ENCODE measurements around the gene PCNX4.
A peak's percentile ranks its signal among the peaks of the same experiment; 100 is the strongest.

Gene PCNX4

GRCh38 chr14:60175255-60175902 is 83.7 kb downstream of the PCNX4 start:
- no peak for DNase-seq

GRCh38 chr14:60178164-60178563 is 86.4 kb downstream of the PCNX4 start:
- DNase-seq: no peak

GRCh38 chr14:60178820-60179219 is 87.1 kb downstream of the PCNX4 start:
- DNase-seq: no peak

DNA sequence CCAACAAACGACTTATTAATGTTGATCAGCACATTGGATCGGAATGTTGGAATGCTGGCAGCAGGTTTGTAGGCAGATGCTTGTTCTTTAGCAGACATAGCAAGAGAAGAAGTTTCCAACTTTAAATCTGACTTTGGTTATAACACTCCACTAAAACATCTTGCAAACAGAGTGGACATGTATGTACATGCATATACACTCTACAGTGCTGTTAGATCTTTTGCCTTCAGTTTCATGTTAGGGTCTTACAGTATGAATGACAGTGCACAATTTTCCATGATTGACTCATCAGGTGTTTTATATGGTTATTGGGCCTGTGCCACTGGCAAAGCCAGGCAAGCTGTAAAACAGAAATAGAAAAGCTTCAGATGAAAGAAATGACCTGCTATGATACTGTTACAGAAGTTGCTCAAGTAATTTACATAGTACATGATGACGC is 87.7 kb downstream of the PCNX4 start:
- no peak for DNase-seq

GRCh38 chr14:60183138-60183537 is 91.4 kb downstream of the PCNX4 start:
- DNase-seq: no peak

DNA sequence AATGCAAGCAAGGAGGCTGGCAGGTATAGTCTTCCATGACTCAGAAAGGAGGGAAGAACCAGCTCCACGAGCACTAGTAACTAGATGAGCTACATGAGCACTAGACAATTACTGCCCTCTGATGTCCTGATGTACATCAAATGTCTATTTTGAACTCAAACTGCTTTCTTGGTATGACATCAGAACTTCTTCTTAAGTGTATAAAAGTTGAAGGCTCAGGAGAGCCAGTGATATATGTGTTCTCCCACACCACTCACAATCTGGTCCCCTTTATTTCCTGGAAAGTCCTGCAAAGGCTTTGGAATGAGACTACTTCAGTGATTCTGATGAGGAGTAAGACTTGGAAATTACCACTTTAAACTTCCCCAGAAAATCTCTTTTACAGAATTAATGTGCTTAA is 92.0 kb downstream of the PCNX4 start:
- DNase-seq: no peak

DNA sequence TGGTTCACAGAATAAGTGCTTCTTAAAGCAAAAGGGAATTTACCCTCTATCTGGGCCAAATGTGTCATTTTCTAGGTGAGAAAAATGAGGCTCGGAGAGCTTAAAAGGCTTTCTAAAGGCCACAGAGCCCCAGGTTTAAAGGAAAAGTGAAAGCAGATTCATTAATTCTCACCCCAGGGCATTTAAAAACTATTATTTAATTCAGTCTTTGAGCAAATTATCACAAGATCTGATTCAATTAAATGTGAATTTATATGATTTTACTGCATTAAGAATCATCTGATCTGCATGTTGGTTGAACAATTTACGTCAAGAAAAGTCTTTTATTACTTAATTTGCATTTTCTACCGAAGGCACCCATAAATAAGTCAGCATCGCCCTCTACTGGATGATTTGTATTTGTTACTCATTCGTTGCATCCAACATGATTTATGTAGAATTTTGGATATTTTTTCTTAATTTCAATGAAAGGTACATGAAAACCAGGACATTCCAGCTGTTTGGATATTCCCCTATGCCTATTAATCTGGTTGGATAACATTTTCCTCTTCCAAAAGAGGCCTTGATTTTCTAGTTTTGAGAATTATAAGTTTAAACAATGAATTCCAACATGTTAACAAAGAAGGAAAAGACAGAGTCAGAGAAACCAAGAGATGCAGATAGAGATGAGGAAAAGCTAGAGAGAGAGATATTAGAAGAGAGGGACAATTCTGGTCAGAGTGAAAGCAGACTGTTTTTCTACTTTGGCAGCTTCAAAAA is 92.6 kb downstream of the PCNX4 start:
- DNase-seq: peak; percentile 35

DNA sequence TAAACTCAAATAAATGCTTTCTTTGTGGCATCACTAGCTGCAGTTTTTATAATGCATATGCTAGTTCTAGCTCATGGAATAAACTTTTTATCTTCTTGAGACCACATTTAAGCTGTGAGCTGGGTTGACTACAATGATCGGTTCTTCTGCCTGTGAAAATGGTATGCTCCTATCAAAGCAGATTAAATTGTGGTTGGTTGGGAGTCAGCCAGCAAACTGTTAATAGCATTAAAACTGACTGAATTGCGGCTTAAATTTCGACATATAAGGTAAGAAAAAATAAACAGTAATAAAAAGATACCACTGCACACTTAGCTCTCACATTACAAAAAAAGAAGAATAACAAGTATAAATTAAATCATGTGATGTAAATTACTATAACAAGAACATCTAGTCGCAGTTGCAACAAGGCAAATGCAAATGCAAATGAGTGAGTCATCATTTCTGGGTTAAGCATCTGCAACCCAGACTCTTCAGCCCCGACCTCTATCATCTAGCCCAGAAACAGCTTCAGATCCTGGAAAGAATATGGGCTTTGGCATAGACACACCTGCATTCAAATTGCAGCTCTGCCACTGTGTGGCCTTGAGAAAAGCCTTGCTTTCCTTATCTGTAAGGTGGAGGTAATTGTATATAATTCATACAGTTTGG is 93.3 kb downstream of the PCNX4 start:
- DNase-seq: no peak

- no peak for DNase-seq
These were observed 96.4 kb downstream of the PCNX4 start for GRCh38 chr14:60188115-60188514.

DNA sequence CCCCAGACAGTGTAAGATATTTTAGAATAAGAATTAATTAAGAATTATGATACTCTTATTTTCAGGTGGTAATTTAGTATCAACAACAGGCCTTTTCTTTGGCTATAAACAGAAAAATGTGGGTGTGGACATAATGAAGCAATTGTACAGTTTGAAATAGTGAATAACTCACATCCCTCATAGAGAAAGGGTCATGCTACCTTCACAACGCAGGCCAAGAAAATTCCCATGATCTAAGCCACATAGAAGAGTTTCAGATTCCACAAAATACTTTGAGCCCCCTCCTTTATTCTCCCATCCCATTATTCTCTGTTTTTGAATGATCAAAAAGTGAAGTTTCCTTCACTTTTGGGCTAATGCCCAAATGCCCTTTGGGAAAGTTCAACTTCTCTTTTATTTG is 97.0 kb downstream of the PCNX4 start:
- DNase-seq: no peak

GRCh38 chr14:60189923-60190840 is 98.5 kb downstream of the PCNX4 start:
- peak; percentile 81 for DNase-seq

DNA sequence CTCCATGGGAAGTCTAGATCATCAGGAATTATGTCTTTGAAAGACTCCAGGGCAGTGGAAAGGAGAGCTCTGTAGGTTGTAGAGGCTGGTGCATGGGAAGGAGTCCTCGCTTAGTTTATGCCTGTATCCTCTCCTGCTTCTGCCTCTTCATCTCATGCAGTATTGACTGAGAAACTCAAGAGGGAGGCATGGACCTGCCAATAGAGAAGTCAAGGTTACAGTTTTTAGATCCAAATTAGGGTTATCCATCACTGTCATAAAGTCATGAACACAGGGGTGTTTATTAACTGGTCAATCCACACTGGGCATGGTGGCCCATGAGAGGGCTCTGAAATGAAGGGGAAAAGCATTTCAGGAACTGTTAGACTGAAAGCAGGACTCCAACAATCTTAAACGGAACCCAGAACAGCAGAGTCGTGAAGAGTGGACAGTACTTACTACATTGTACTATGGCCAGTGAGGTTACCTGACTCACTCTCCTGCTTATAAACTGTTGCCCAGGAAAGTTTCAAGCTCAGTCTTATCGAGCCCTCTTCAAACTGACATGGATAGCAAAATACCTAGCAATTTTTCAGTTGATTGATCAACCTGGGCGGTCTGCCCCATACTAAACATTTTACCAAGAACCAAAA is 103.6 kb downstream of the PCNX4 start:
- DNase-seq: no peak

DNA sequence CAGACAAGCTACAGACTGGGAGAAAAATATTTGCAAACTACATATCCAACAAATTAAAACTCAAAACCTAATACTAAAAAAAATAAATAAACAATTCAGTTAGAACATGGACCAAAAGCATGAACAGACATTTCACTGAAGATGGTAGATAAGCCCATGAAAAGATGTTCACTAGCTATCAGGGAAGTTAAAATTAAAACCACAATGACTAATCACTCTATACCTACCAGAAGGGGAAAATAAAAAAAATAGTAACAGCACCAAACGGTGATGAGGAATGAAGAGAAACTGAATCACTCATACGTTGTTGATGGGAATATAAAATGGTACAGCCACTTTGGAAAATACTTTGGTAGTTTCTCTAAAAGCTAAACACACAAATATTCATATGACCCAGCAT is 104.6 kb downstream of the PCNX4 start:
- no peak for DNase-seq

DNA sequence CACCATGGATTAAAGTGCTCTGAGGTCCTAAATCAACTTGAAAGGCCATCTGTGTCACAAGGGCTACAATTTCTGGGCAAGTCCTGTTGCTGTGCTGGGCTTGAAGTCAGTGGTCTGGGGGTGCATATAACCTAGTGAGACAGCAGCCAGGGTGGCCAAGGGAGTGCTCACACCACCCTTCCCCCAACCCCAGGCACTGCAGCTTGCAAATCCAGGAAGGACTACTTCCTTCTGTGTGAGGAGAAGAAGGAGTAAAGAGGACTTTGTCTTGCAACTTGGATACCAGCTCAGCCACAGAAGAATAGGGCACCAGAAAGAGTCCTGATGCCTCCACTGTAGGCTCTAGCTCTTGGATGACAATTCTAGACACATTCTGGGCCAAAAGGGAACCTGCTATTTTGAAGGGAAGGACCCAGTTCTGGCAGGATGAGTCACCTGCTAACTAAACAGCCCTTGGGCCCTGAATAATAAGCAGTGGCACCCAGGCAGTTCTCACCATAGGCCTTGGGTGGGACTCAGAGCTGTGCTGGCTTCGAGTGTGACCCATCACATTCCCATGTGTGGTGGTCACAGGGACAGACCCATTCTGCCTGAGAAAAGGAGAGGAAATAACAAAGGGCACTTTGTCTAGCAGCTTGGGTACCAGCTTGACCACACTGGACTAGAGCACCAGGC is 106.0 kb downstream of the PCNX4 start:
- DNase-seq: no peak

DNA sequence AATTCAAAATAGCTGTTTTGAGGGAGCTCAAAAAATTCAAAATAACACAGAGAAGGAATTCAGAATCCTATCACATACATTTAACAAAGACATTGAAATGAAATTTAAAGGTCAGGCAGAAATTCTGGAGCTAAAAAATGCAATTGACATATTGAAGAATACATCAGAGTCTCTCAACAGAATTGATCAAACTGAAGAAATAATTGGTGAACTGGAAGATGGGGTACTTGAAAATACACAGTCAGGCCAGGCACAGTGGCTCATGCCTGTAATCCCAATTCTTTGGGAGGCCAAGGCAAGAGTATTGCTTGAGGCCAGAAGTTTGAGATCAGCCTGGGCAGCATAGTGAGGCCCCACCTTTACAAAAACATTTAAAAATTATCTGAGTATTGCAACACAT is 107.6 kb downstream of the PCNX4 start:
- no peak for DNase-seq

DNA sequence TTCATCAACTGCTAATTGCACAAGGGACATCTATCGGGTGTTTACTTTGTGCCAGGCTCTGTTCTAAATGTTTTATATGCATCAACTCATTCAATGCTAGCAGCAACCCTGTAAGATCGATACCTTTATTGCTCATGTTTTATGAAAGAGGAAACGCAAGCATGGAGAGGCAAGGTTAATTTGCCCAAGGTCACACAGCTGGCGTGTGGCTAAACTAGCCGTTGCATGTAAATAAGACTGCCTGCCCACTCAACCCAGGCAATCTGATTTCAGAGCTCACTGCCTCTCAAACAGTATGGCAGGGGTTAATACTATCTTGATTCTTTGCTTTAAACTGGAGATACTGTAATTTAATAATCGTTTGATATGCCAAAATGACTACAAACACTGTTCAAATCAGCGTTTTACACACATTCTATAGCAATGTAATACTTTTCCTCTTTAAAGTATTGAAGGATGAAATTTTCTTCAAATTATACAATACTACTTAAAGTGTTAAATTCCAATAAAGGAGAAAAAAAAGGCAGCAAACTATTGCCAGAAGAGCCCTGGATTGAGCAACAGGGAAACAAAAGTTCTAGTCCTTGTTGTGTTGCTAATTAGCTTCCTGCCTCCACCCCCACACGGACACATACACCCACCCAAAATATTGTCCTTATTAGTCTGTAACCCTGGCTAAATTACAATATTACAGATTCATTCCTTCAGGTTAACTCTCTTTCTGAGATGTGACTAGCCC is 112.5 kb downstream of the PCNX4 start:
- DNase-seq: no peak

DNA sequence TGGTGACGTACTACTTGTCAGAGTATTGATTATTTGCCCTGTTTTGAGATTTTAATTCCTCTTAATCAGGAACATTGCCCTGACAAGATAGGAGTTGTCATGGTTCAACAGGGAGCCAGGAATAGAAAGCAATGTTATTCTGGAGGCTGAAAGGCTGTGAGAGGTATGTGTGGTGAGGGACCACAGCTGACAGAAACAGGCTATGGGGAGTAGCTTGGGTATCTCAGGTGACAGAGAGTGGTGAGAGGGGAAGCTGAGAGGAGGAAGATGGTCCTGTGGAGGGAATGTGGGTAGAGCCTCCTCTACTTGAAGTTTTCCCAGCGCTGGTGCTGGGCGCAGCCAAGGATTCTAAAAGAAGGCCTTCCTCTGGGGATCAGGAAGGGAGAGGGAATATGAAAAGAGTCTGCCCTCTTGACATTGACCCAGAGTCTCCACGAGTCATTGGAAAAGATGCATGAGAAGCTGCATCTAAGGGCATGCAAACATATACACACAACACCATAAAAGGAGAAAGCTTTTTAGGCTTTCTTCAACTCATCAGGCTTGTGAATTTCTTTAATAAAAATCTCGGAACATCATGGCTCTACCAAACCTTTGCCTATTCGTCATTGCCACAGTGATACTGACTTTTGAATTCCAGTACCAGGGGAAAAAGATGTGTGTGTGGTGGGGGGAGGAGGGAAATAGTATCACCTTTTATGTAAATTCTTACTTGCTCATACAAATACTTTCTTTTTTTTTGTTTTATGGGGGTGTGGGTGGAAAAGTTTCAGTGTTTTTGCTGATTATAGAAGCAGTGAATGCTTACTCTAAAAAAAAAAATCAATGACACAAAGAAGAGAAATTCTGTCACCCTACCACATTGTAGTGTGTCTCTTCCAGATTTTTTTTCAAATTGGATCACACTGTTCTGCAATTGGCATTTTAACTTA is 113.4 kb downstream of the PCNX4 start:
- no peak for DNase-seq

- no peak for DNase-seq
These were observed 114.5 kb downstream of the PCNX4 start for GRCh38 chr14:60206249-60206670.

- DNase-seq: no peak
These were observed 115.3 kb downstream of the PCNX4 start for GRCh38 chr14:60206837-60207533.

All from NCI-H1436 treated with DMSO at 0.1 percent for 48 hours (cell line).